ENCODE results near the gene SACS.
"Not testable (repeated sequence)": the region's sequence is repeated elsewhere in the genome, so short reads cannot be mapped to it uniquely, and the experiment has no call there.

The SACS gene

GRCh38 chr13:23359882-23360281, 73.6 kb downstream of the SACS start:
- no peak for DNase-seq (ENCODE audit: low read depth in 4 of 4, low spot score in 1 of 4)

GRCh38 chr13:23357349-23357748, 76.2 kb downstream of the SACS start:
- no peak for DNase-seq (ENCODE audit: low read depth in 4 of 4, low spot score in 1 of 4)

- no peak for DNase-seq (ENCODE audit: low read depth in 4 of 4, low spot score in 1 of 4)
These were observed 77.1 kb downstream of the SACS start for GRCh38 chr13:23356368-23356767.

GRCh38 chr13:23354520-23354919, 79.0 kb downstream of the SACS start:
- DNase-seq (ENCODE audit: low read depth in 4 of 4, low spot score in 1 of 4), result no peak

- DNase-seq (ENCODE audit: low read depth in 4 of 4, low spot score in 1 of 4), result no peak
These were observed 81.3 kb downstream of the SACS start for GRCh38 chr13:23352161-23352560.

GRCh38 chr13:23350009-23350408, 83.5 kb downstream of the SACS start:
- no peak for DNase-seq (ENCODE audit: low read depth in 4 of 4, low spot score in 1 of 4)

GRCh38 chr13:23349161-23349897, 84.2 kb downstream of the SACS start:
- no peak for DNase-seq (ENCODE audit: low read depth in 4 of 4, low spot score in 1 of 4)

GRCh38 chr13:23348262-23349127, 85.0 kb downstream of the SACS start:
- no peak for DNase-seq (ENCODE audit: low read depth in 4 of 4, low spot score in 1 of 4)

- DNase-seq (ENCODE audit: low read depth in 4 of 4, low spot score in 1 of 4), result no peak
These were observed 85.9 kb downstream of the SACS start for GRCh38 chr13:23347601-23348000.

GRCh38 chr13:23344931-23345595, 88.4 kb downstream of the SACS start:
- no peak for DNase-seq (ENCODE audit: low read depth in 4 of 4, low spot score in 1 of 4)

GRCh38 chr13:23339225-23339624, 94.3 kb downstream of the SACS start:
- DNase-seq (ENCODE audit: low read depth in 4 of 4, low spot score in 1 of 4), result no peak

GRCh38 chr13:23330356-23330755, 103.1 kb downstream of the SACS start:
- no peak for DNase-seq (ENCODE audit: low read depth in 4 of 4, low spot score in 1 of 4)

GRCh38 chr13:23325191-23325590, 108.3 kb downstream of the SACS start:
- DNase-seq (ENCODE audit: low read depth in 4 of 4, low spot score in 1 of 4), result no peak

GRCh38 chr13:23323946-23324709, 109.4 kb downstream of the SACS start:
- no peak for DNase-seq (ENCODE audit: low read depth in 4 of 4, low spot score in 1 of 4)

- DNase-seq (ENCODE audit: low read depth in 4 of 4, low spot score in 1 of 4), result no peak
These were observed 110.9 kb downstream of the SACS start for GRCh38 chr13:23322353-23323336.

GRCh38 chr13:23321535-23322241, 111.8 kb downstream of the SACS start:
- DNase-seq (ENCODE audit: low read depth in 4 of 4, low spot score in 1 of 4), result peak in 1 of 4 experiments; percentile 2

- no peak for DNase-seq (ENCODE audit: low read depth in 4 of 4, low spot score in 1 of 4)
These were observed 112.5 kb downstream of the SACS start for GRCh38 chr13:23320926-23321534.

GRCh38 chr13:23319883-23320224, 113.6 kb downstream of the SACS start:
- DNase-seq (ENCODE audit: low read depth in 4 of 4, low spot score in 1 of 4), result no peak

- not testable (repeated sequence) for DNase-seq (ENCODE audit: low read depth in 4 of 4, low spot score in 1 of 4)
These were observed 118.7 kb downstream of the SACS start for GRCh38 chr13:23314837-23315236.

Measured in stimulated activated CD4-positive, alpha-beta T cell treated with anti-CD3 and anti-CD28 coated beads, Interleukin-1b, Interleukin-23, amount 100 ng/mL, for 24 hours (primary cell).